ENCODE measurements around the gene GM2A. TPM values are rescaled to one million over a fixed set of nuclear protein-coding genes. Genes with fewer than 3 reads are reported as not detected.

GM2A gene
- polyA plus RNA-seq, 2 donors, result 43.4 to 80.7 TPM

- H3K9me3 ChIP-seq (ENCODE audit: control insufficient read depth in 2 of 2, insufficient read depth in 1 of 2, low read depth in 1 of 2, low read length in 1 of 2), result no peaks in the 10 kb centered on the region
- no peak overlapping the region for H3K27ac ChIP-seq (ENCODE audit: low read depth in 2 of 2, low read length in 1 of 2)
- WGBS, 2 donors, result 72 to 78% methylated on average over 5 of the region's 5 CpGs
- H3K36me3 ChIP-seq (ENCODE audit: control insufficient read depth in 2 of 2, insufficient read depth in 2 of 2, low read length in 1 of 2), result no peaks in the 10 kb centered on the region
- no peaks in the 10 kb centered on the region for H3K27me3 ChIP-seq (ENCODE audit: control insufficient read depth in 1 of 2, insufficient read depth in 2 of 2, low read length in 2 of 2)
- no peak overlapping the region for H3K4me3 ChIP-seq (ENCODE audit: low read depth in 1 of 2, low read length in 2 of 2)
- H3K4me1 ChIP-seq (ENCODE audit: control insufficient read depth in 2 of 2, insufficient read depth in 2 of 2, low read length in 1 of 2), result no peaks in the 10 kb centered on the region
These were observed 59.9 kb downstream of the GM2A start for GRCh38 chr5:151312756-151313324.

DNA sequence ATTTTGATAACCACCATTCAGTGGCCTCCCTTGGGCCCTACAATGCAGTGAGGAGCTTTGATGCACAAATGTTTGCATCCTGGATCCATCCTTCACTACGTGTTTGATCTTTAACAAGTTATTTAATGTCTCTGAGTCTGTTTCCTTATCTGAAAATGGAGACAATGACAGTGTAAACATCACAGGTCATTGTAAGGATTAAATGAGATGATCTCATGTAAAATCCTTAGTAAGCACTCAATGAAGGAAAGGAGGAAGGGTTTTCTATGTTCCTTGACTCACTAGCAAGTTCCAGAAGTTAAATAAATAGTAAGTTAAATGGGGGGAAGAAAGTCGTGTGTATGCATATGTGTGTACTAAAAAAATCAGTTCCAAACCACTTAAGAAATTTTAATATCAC, 60.4 kb downstream of the GM2A start:
- Histone ChIP-seq H3K36me3 (ENCODE audit: control insufficient read depth in 2 of 2, insufficient read depth in 2 of 2, low read length in 1 of 2) (no peaks in the 10 kb centered on the region), H3K4me1 (ENCODE audit: control insufficient read depth in 2 of 2, insufficient read depth in 2 of 2, low read length in 1 of 2) (no peaks in the 10 kb centered on the region), H3K9me3 (ENCODE audit: control insufficient read depth in 2 of 2, insufficient read depth in 1 of 2, low read depth in 1 of 2, low read length in 1 of 2) (no peaks in the 10 kb centered on the region), H3K27ac (ENCODE audit: low read depth in 2 of 2, low read length in 1 of 2) (no peak overlapping the region), H3K4me3 (ENCODE audit: low read depth in 1 of 2, low read length in 2 of 2) (no peak overlapping the region), H3K27me3 (ENCODE audit: control insufficient read depth in 1 of 2, insufficient read depth in 2 of 2, low read length in 2 of 2) (no peaks in the 10 kb centered on the region)
- WGBS, 2 donors, result 38 to 40% methylated on average over 2 of the region's 2 CpGs

- no peaks in the 10 kb centered on the region for H3K27me3 ChIP-seq (ENCODE audit: control insufficient read depth in 1 of 2, insufficient read depth in 2 of 2, low read length in 2 of 2)
- no peaks in the 10 kb centered on the region for H3K36me3 ChIP-seq (ENCODE audit: control insufficient read depth in 2 of 2, insufficient read depth in 2 of 2, low read length in 1 of 2)
- no peaks in the 10 kb centered on the region for H3K9me3 ChIP-seq (ENCODE audit: control insufficient read depth in 2 of 2, insufficient read depth in 1 of 2, low read depth in 1 of 2, low read length in 1 of 2)
- no peak overlapping the region for H3K27ac ChIP-seq (ENCODE audit: low read depth in 2 of 2, low read length in 1 of 2)
- no peaks in the 10 kb centered on the region for H3K4me1 ChIP-seq (ENCODE audit: control insufficient read depth in 2 of 2, insufficient read depth in 2 of 2, low read length in 1 of 2)
- 45 to 55% methylated on average over 8 of the region's 8 CpGs for WGBS, 2 donors
- no peak overlapping the region for H3K4me3 ChIP-seq (ENCODE audit: low read depth in 1 of 2, low read length in 2 of 2)
These were observed 63.1 kb downstream of the GM2A start for GRCh38 chr5:151315998-151316597.

DNA sequence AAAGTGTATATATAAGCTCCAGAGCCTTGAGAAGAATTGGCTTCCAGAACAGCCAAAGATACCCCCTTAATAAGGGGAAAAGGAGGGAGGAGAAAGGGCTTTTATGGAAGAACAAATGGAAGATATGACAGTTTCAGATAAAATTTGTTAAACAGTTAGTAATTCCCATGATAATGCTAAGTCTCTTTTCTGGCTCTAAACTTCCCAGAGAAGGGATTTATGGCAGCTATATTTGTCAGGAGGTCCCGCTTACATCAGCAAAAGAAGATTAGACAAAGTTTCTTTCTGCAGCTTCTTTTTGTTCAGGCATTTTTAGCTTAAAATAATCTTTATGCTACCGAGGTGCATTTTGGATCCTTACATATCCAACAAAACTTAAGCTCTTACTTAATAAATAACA, 64.9 kb downstream of the GM2A start:
- peaks cover 0 to 3% of the 10 kb centered on the region in 2 donors for H3K4me1 ChIP-seq (ENCODE audit: control insufficient read depth in 2 of 2, insufficient read depth in 2 of 2, low read length in 1 of 2)
- H3K9me3 ChIP-seq (ENCODE audit: control insufficient read depth in 2 of 2, insufficient read depth in 1 of 2, low read depth in 1 of 2, low read length in 1 of 2), result no peaks in the 10 kb centered on the region
- 66 to 67% methylated on average over 2 of the region's 2 CpGs for WGBS, 2 donors
- no peaks in the 10 kb centered on the region for H3K27me3 ChIP-seq (ENCODE audit: control insufficient read depth in 1 of 2, insufficient read depth in 2 of 2, low read length in 2 of 2)
- H3K36me3 ChIP-seq (ENCODE audit: control insufficient read depth in 2 of 2, insufficient read depth in 2 of 2, low read length in 1 of 2), result no peaks in the 10 kb centered on the region
- H3K27ac ChIP-seq (ENCODE audit: low read depth in 2 of 2, low read length in 1 of 2), result no peak overlapping the region
- no peak overlapping the region for H3K4me3 ChIP-seq (ENCODE audit: low read depth in 1 of 2, low read length in 2 of 2)

DNA sequence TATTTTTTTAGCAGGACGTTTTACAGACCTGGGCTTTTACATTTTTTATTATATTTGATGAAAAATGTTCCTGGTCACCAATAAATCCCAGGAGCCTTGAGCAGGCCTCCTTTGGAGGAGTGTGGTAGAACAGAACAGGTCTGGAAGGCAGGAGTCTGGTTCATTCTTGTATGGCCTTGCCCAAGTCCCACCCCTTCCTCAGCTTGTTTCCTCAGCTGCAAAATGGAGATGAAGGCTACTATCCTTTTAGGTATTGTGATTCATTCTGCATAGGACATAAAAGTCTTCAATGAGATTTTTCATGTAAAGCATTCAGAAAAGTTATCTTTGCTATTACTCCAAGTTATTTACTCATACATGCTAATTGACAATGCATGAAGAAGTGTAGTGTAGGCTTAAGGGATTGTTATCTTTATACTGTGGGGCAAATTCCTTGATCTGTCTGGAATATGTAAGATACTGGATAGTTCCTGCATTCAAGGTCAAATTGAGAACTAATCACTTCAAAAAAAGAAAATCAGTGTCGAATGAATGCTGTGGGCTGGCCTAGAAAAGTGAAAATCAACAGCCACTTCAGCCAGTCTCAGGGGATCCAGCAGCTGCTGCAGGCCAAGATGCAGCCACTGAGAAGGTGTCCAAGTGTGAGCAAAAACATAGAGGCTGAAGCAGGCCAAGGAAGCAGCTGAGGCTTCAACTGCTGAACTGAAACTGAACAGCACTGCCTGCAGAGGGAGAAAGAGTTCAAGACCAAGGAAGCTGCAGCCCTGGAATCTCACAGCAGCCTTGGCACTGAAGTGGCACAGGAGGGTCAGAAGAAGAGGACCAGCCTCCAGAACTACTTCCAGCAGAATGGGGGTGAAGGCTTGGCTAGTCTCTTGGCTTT, 66.1 kb downstream of the GM2A start:
- no peaks in the 10 kb centered on the region for H3K36me3 ChIP-seq (ENCODE audit: control insufficient read depth in 2 of 2, insufficient read depth in 2 of 2, low read length in 1 of 2)
- H3K27ac ChIP-seq (ENCODE audit: low read depth in 2 of 2, low read length in 1 of 2), result no peak overlapping the region
- peaks cover 0 to 3% of the 10 kb centered on the region in 2 donors for H3K4me1 ChIP-seq (ENCODE audit: control insufficient read depth in 2 of 2, insufficient read depth in 2 of 2, low read length in 1 of 2)
- no peaks in the 10 kb centered on the region for H3K9me3 ChIP-seq (ENCODE audit: control insufficient read depth in 2 of 2, insufficient read depth in 1 of 2, low read depth in 1 of 2, low read length in 1 of 2)
- 59 to 67% methylated on average over 2 of the region's 2 CpGs for WGBS, 2 donors
- H3K4me3 ChIP-seq (ENCODE audit: low read depth in 1 of 2, low read length in 2 of 2), result no peak overlapping the region
- H3K27me3 ChIP-seq (ENCODE audit: control insufficient read depth in 1 of 2, insufficient read depth in 2 of 2, low read length in 2 of 2), result no peaks in the 10 kb centered on the region

Other genes starting within 250 kb of the GM2A start
- 100 to 1,000 TPM; 143 to 277 TPM for gene GPX3, start 232.6 kb upstream of the GM2A start, polyA plus RNA-seq
- gene TNIP1, start 172.2 kb upstream of the GM2A start, polyA plus RNA-seq, result 100 to 1,000 TPM in 1 of 2 donors, 10 to 100 TPM in 1; 68.3 to 140 TPM
- 10 to 100 TPM; 10.7 to 23.2 TPM for gene ANXA6, start 95.4 kb upstream of the GM2A start, polyA plus RNA-seq
- gene CCDC69, start 29.1 kb upstream of the GM2A start, polyA plus RNA-seq, result 10 to 100 TPM; 24.2 to 32.4 TPM
- gene SLC36A3, start 50.6 kb downstream of the GM2A start, polyA plus RNA-seq, result not detected
- not detected for gene SLC36A2, start 94.4 kb downstream of the GM2A start, polyA plus RNA-seq
- 1 to 10 TPM; 2.2 to 2.4 TPM for gene SLC36A1, start 194.4 kb downstream of the GM2A start, polyA plus RNA-seq

Data from esophagus (tissue), 2 donors.